Keratinocyte (primary cell): Measurements from ENCODE around the gene RPRD1B. TPM values are rescaled to one million over a fixed set of nuclear protein-coding genes. Genes with fewer than 3 reads are reported as not detected.

Experiments
- DNase-seq: peaks from one replicate; pipeline ENCODE4 v3.0.0-alpha.2; 2011; ENCODE audit warnings: low read depth, missing footprints, low spot score
- FAIRE-seq: peaks from 2 replicates; lab custom pipeline; 2011; peaks lifted over from hg19 to GRCh38; lab: Jason Lieb, UNC
- H2AFZ ChIP-seq: 2 replicates; pipeline ENCODE4 v1.6.0; 2012; ENCODE audit warnings: low read length, control low read depth, inconsistent platforms; ENCODE audit not compliant: control insufficient read depth
- H3K27ac ChIP-seq: 2 replicates; pipeline ENCODE4 v1.5.1; 2011; ENCODE audit warnings: low read length; ENCODE audit not compliant: control insufficient read depth, insufficient read depth
- H3K27me3 ChIP-seq: 3 replicates; pipeline ENCODE4 v1.6.0; 2011; ENCODE audit warnings: low read length; ENCODE audit not compliant: control insufficient read depth, insufficient read depth; ENCODE audit errors: extremely low read depth
- H3K36me3 ChIP-seq, 2 experiments: 2 replicates in 1 of 2; 3 replicates in 1 of 2; pipeline ENCODE4 v1.5.1; 2011; ENCODE audit warnings: low read length in 2 of 2, mild to moderate bottlenecking in 1 of 2; ENCODE audit not compliant: control insufficient read depth in 2 of 2, insufficient read depth in 2 of 2; ENCODE audit errors: extremely low read depth in 1 of 2
- H3K4me1 ChIP-seq: 3 replicates; pipeline ENCODE4 v1.5.1; 2011; ENCODE audit warnings: low read length; ENCODE audit not compliant: control insufficient read depth, insufficient read depth; ENCODE audit errors: extremely low read depth
- H3K4me2 ChIP-seq: 3 replicates; pipeline ENCODE4 v1.6.0; 2011; ENCODE audit warnings: low read depth, low read length; ENCODE audit not compliant: control insufficient read depth, insufficient read depth; ENCODE audit errors: extremely low read depth
- H3K4me3 ChIP-seq, 3 experiments: fragments of 200-600 bp in 1 of 3; sonication (generic) in 1 of 3; 2 replicates in 2 of 3; 3 replicates in 1 of 3; pipeline ENCODE4 v1.5.1; 2011 to 2016; ENCODE audit warnings: low read length in 3 of 3, mild to moderate bottlenecking in 3 of 3, control low read depth in 2 of 3, inconsistent platforms in 1 of 3, low read depth in 1 of 3, mixed read lengths in 1 of 3, mixed run types in 1 of 3, moderate library complexity in 1 of 3; ENCODE audit not compliant: control insufficient read depth in 2 of 3, insufficient read depth in 2 of 3; ENCODE audit errors: extremely low read depth in 1 of 3
- H3K79me2 ChIP-seq: 2 replicates; pipeline ENCODE4 v1.6.0; 2012; ENCODE audit warnings: low read length; ENCODE audit not compliant: control insufficient read depth, insufficient read depth
- H3K9ac ChIP-seq: 3 replicates; pipeline ENCODE4 v1.6.0; 2011; ENCODE audit warnings: low read length; ENCODE audit not compliant: control insufficient read depth, insufficient read depth; ENCODE audit errors: extremely low read depth
- H3K9me1 ChIP-seq: 3 replicates; pipeline ENCODE4 v1.6.0; 2011; ENCODE audit warnings: low read length; ENCODE audit not compliant: control insufficient read depth, insufficient read depth; ENCODE audit errors: extremely low read depth
- H3K9me3 ChIP-seq: 2 replicates; pipeline ENCODE4 v1.5.1; 2012; ENCODE audit warnings: low read depth, low read length; ENCODE audit not compliant: control insufficient read depth
- H4K20me1 ChIP-seq: 3 replicates; pipeline ENCODE4 v1.6.0; 2011; ENCODE audit warnings: low read length; ENCODE audit not compliant: control insufficient read depth, insufficient read depth; ENCODE audit errors: extremely low read depth
- CTCF ChIP-seq, 3 experiments: IDR thresholded peaks in 1 of 3; conservative IDR thresholded peaks in 1 of 3; optimal IDR thresholded peaks in 1 of 3; 2 replicates in 2 of 3; 3 replicates in 1 of 3; pipeline versions ENCODE3 to v1.5.1; 2011; ENCODE audit warnings: low read length in 3 of 3, mild to moderate bottlenecking in 3 of 3, moderate library complexity in 2 of 3, control low read depth in 1 of 3, inconsistent platforms in 1 of 3; ENCODE audit not compliant: insufficient read depth in 2 of 3; ENCODE audit errors: extremely low read depth in 1 of 3
- EZH2 ChIP-seq: IDR thresholded peaks from one replicate; pipeline ENCODE4 v1.6.1; 2012; ENCODE audit warnings: inconsistent platforms, mild to moderate bottlenecking, low read length, moderate library complexity
- dilution Hi-C: fragments of 300-500 bp; cut with MboI; formaldehyde crosslinking; loops from one replicate; pipeline ENCODE4 v1.7.0; 2020; ENCODE audit warnings: low sequenced_read_pairs; ENCODE audit not compliant: extremely low pct_ligation_motif_present
- polyA plus RNA-seq, 5 experiments: library from polyadenylated mRNA; depleted of rRNA in 3 of 5; stranded (reverse) in 3 of 5; stranded (forward) in 1 of 5; unstranded in 1 of 5; fragments of >200 nt; gene quantifications; 1 replicate in 1 of 5; 2 replicates in 3 of 5; 3 replicates in 1 of 5; pipeline versions ENCODE4 v1.2.1 to v1.2.3, GENCODE V29; 2011 to 2012; ENCODE audit warnings: missing spikeins in 2 of 5, low read depth in 1 of 5, low replicate concordance in 1 of 5

RPRD1B gene
- polyA plus RNA-seq, 1 donor (not counting 4 experiments of a cell fraction or from before 2014, with no cell fraction given): 19.9 TPM

- Histone ChIP-seq H3K9ac (no peak overlapping the region), H4K20me1 (no peaks in the 10 kb centered on the region), H3K9me1 (no peaks in the 10 kb centered on the region), H3K27me3 (no peaks in the 10 kb centered on the region), H2AFZ (no peak overlapping the region), H3K4me3 (no peak overlapping the region), H3K9me3 (peaks cover 2% of the 10 kb centered on the region), H3K27ac (no peak overlapping the region), H3K4me1 (no peaks in the 10 kb centered on the region), H3K36me3 (peaks cover 4 to 8% of the 10 kb centered on the region in 2 experiments), H3K4me2 (no peak overlapping the region), H3K79me2 (peaks cover 43% of the 10 kb centered on the region)
- DNase-seq (no peak), FAIRE-seq (no peak)
- dilution Hi-C loops: no loop called here
- TF ChIP-seq EZH2: no peak
- TF ChIP-seq CTCF (optimal IDR thresholded peaks at IDR 0.05 in 1 of 3, IDR thresholded peaks at IDR 0.05 in 1 of 3, conservative IDR thresholded peaks at IDR 0.05 in 1 of 3; ENCODE audit: extremely low read depth in 1 of 3, insufficient read depth in 2 of 3, low read length in 3 of 3): no peak
Observed at GRCh38 chr20:38021087-38021772, 12.3 kb upstream of the RPRD1B start.

DNA sequence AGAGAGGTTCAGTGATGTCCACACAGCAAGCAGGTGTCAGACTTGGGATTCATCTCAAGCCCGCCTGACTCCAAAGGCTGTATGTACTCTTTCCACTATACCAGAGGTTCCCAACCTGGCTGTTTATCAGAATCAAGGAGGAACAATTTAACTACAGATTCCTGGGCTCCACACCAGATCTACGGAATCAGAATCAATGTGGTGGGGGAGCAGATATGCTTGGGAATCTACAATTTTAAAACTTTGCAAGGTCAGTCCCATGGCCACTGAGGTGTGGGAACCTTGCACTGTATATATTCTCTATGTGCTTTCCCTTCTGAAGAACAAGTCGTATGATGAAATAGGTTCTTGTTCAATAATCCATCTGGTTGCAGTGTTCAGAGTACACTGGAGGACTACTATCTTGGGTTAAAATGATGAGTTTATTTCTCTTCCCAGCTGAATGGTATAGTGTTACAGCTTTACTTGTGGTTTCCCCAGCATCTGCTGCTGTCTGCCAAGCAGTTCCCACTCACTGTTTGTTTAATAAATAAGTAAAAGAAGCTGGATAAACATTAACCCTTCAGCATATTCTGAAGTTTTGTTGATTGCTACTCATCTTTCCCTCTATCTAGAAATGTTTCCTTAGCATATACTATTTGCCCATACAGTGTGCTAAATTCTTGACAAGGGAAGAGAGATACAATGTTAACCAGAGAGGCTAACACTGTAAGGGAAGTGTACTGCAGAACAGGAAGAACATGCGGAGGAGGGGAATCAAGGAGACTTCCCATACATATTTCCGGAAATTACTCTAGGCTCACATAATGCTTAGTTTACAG, 10.2 kb upstream of the RPRD1B start:
- Histone ChIP-seq H3K27me3 (no peaks in the 10 kb centered on the region), H3K9ac (no peak overlapping the region), H3K4me1 (no peaks in the 10 kb centered on the region), H3K36me3 (peaks cover 0 to 3% of the 10 kb centered on the region in 2 experiments), H2AFZ (no peak overlapping the region), H3K4me3 (no peak overlapping the region), H4K20me1 (no peaks in the 10 kb centered on the region), H3K4me2 (no peak overlapping the region), H3K9me1 (no peaks in the 10 kb centered on the region), H3K79me2 (peaks cover 62% of the 10 kb centered on the region), H3K27ac (no peak overlapping the region), H3K9me3 (peaks cover 2% of the 10 kb centered on the region)
- no peak for DNase-seq
- dilution Hi-C loops: no loop called here
- FAIRE-seq: no peak
- TF ChIP-seq EZH2 (no peak), CTCF (optimal IDR thresholded peaks at IDR 0.05 in 1 of 3, IDR thresholded peaks at IDR 0.05 in 1 of 3, conservative IDR thresholded peaks at IDR 0.05 in 1 of 3; ENCODE audit: extremely low read depth in 1 of 3, insufficient read depth in 2 of 3, low read length in 3 of 3) (no peak)
